Transverse colon (tissue), 4 donors: ENCODE results near the gene WEE1.

ENCODE experiments used
- POLR2A ChIP-seq: fragments of 450-650 bp; IDR thresholded peaks from one replicate; pipeline ENCODE4 v1.6.1; 2016; ENCODE audit warnings: antibody characterized with exemption, mild to moderate bottlenecking, moderate library complexity
- POLR2AphosphoS5 ChIP-seq, 3 donors: sonication (generic); formaldehyde crosslinking; IDR thresholded peaks; one replicate each; pipeline ENCODE4 v1.6.1; 2016; ENCODE audit warnings: antibody characterized with exemption in 3 of 3
- TF ChIP-seq, protein P1 (sequence below), 5 experiments: fragments of 200-600 bp in 3 of 5; fragments of 450-650 bp in 2 of 5; sonication (generic) in 3 of 5; IDR thresholded peaks; 1 replicate in 2 of 5; 2 replicates in 3 of 5; pipeline ENCODE4 v1.5.1; 2016 to 2017; ENCODE audit warnings: antibody characterized with exemption in 5 of 5, inconsistent platforms in 3 of 5, mild to moderate bottlenecking in 2 of 5, moderate library complexity in 1 of 5

DNA sequence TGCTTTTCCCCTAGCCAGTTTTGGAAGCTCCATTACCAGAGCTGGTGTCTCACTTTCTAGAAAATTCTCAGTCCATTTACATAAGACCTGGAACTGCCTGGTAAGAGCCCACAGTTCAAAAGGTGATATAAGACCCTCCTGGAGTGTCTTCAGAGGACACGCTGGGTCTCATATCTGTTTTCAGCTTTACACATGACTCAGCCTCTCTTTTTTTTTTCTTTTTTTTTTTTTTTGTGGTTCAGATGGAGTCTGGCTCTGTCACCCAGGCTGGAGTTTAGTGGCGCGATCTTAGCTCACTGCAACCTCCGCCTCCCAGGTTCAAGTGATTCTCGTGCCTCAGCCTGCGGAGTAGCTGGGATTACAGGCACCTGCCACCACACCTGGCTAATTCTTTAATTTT is 30.7 kb downstream of the WEE1 start:
- TF ChIP-seq POLR2A (no peak), POLR2AphosphoS5 (IDR thresholded peaks at IDR 0.05) (no peak)
- TF ChIP-seq, protein P1, sequence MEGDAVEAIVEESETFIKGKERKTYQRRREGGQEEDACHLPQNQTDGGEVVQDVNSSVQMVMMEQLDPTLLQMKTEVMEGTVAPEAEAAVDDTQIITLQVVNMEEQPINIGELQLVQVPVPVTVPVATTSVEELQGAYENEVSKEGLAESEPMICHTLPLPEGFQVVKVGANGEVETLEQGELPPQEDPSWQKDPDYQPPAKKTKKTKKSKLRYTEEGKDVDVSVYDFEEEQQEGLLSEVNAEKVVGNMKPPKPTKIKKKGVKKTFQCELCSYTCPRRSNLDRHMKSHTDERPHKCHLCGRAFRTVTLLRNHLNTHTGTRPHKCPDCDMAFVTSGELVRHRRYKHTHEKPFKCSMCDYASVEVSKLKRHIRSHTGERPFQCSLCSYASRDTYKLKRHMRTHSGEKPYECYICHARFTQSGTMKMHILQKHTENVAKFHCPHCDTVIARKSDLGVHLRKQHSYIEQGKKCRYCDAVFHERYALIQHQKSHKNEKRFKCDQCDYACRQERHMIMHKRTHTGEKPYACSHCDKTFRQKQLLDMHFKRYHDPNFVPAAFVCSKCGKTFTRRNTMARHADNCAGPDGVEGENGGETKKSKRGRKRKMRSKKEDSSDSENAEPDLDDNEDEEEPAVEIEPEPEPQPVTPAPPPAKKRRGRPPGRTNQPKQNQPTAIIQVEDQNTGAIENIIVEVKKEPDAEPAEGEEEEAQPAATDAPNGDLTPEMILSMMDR (IDR thresholded peaks at IDR 0.05): no peak
